Peyer's patch (tissue), 4 donors: ENCODE results near the gene USH1C. TPM values are rescaled to one million over a fixed set of nuclear protein-coding genes. Genes with fewer than 3 reads are reported as not detected.

ENCODE experiments used
- DNase-seq, 3 donors: peaks; one replicate each; pipeline ENCODE4 v3.0.0-alpha.2; 2017 to 2019
- H3K27ac ChIP-seq, 4 donors: fragments of 200-600 bp; sonication (generic); one replicate each; pipeline ENCODE4 v1.5.1; 2016 to 2019
- H3K27me3 ChIP-seq, 2 donors: fragments of 200-600 bp; sonication (generic); one replicate each; pipeline ENCODE4 v1.5.1; 2019
- H3K36me3 ChIP-seq, 3 donors: fragments of 200-600 bp; sonication (generic); one replicate each; pipeline ENCODE4 v1.5.1; 2016 to 2019
- H3K4me1 ChIP-seq, 4 donors: fragments of 200-600 bp; sonication (generic); one replicate each; pipeline ENCODE4 v1.5.1; 2016 to 2019
- H3K4me3 ChIP-seq, 4 donors: fragments of 200-600 bp; sonication (generic); 1 replicate in 3 of 4; 2 replicates in 1 of 4; pipeline ENCODE4 v1.5.1; 2016 to 2019; ENCODE audit warnings: mild to moderate bottlenecking in 1 of 4
- H3K9me3 ChIP-seq, 4 donors: fragments of 200-600 bp; sonication (generic); one replicate each; pipeline ENCODE4 v1.5.1; 2016 to 2019; ENCODE audit warnings: mild to moderate bottlenecking in 1 of 4
- CTCF ChIP-seq, 6 experiments: fragments of 450-650 bp in 4 of 6; fragments of 200-600 bp in 2 of 6; sonication (generic) in 1 of 6; IDR thresholded peaks; one replicate each; pipeline ENCODE4 v1.5.1; 2017 to 2019; ENCODE audit warnings: antibody characterized with exemption in 6 of 6, mild to moderate bottlenecking in 3 of 6, moderate library complexity in 1 of 6
- POLR2A ChIP-seq, 2 donors: fragments of 450-650 bp; IDR thresholded peaks; one replicate each; pipeline ENCODE4 v1.5.1; 2017; ENCODE audit warnings: antibody characterized with exemption in 2 of 2, mild to moderate bottlenecking in 2 of 2, moderate library complexity in 2 of 2
- total RNA-seq, 4 donors: library from RNA; depleted of rRNA; stranded (reverse); fragments of >200 nt; gene quantifications; one replicate each; pipeline ENCODE4 v1.1.0, GENCODE V29; 2016

The USH1C gene
- total RNA-seq, 4 donors from 2014 or later: 90.8 to 302 (median 245) TPM

- Histone ChIP-seq H3K4me3 (no peak overlapping the region), H3K36me3 (no peaks in the 10 kb centered on the region), H3K4me1 (no peaks in the 10 kb centered on the region), H3K9me3 (no peaks in the 10 kb centered on the region), H3K27me3 (no peaks in the 10 kb centered on the region), H3K27ac (no peak overlapping the region)
- TF ChIP-seq POLR2A (IDR thresholded peaks at IDR 0.05): no peak
- no peak for TF ChIP-seq CTCF (IDR thresholded peaks at IDR 0.05)
- DNase-seq: peak in 1 of 3 donors; percentile 6
These were observed 24.7 kb upstream of the USH1C start for GRCh38 chr11:17568944-17569343.

GRCh38 chr11:17564687-17565042, 20.4 kb upstream of the USH1C start:
- no peak for DNase-seq

GRCh38 chr11:17563961-17564686, 19.9 kb upstream of the USH1C start:
- DNase-seq: peak in 1 of 3 donors; percentile 3

More at GRCh38 chr11:17564687-17565042, 20.4 kb upstream of the USH1C start:
- Histone ChIP-seq H3K36me3 (no peaks in the 10 kb centered on the region), H3K27ac (no peak overlapping the region), H3K9me3 (no peaks in the 10 kb centered on the region), H3K27me3 (no peaks in the 10 kb centered on the region), H3K4me3 (no peak overlapping the region), H3K4me1 (no peaks in the 10 kb centered on the region)
- peak in 2 of 6 experiments; percentile 11 to 16 for TF ChIP-seq CTCF (IDR thresholded peaks at IDR 0.05)
- TF ChIP-seq POLR2A (IDR thresholded peaks at IDR 0.05): no peak

GRCh38 chr11:17563231-17563646, 19.0 kb upstream of the USH1C start:
- H3K27me3 ChIP-seq: no peaks in the 10 kb centered on the region
- no peak overlapping the region for H3K4me3 ChIP-seq
- H3K9me3 ChIP-seq: no peaks in the 10 kb centered on the region
- no peak overlapping the region for H3K27ac ChIP-seq
- H3K36me3 ChIP-seq: no peaks in the 10 kb centered on the region
- TF ChIP-seq CTCF (IDR thresholded peaks at IDR 0.05): peak in 1 of 6 experiments; percentile 4
- no peak for TF ChIP-seq POLR2A (IDR thresholded peaks at IDR 0.05)
- DNase-seq: peak in 1 of 3 donors; percentile 10
- no peaks in the 10 kb centered on the region for H3K4me1 ChIP-seq

More at GRCh38 chr11:17563961-17564686, 19.9 kb upstream of the USH1C start:
- Histone ChIP-seq H3K9me3 (no peaks in the 10 kb centered on the region), H3K4me1 (no peaks in the 10 kb centered on the region), H3K27me3 (no peaks in the 10 kb centered on the region), H3K4me3 (no peak overlapping the region), H3K27ac (no peak overlapping the region), H3K36me3 (no peaks in the 10 kb centered on the region)
- TF ChIP-seq CTCF (IDR thresholded peaks at IDR 0.05) (no peak), POLR2A (IDR thresholded peaks at IDR 0.05) (no peak)

DNA sequence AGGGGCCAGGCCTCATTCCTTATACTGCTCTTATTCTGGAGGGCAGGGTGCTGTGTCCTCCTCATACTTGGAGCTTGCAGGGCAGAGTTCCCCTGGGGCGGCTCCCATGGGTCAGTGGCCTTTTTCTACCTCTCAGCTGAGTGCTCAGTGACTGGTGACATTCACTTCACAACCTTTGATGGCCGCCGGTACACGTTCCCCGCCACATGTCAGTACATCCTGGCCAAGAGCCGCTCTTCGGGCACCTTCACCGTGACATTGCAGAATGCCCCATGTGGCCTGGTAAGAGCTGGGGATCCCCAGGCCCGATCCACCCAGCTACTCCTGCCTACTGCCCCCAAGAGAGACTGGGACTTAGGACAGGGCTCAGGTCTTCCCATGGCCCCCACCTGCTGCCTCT, 17.3 kb upstream of the USH1C start:
- H3K27me3 ChIP-seq: no peaks in the 10 kb centered on the region
- DNase-seq: peak in 2 of 3 donors; percentile 12 to 40
- no peaks in the 10 kb centered on the region for H3K36me3 ChIP-seq
- no peak overlapping the region for H3K4me3 ChIP-seq
- TF ChIP-seq POLR2A (IDR thresholded peaks at IDR 0.05): no peak
- TF ChIP-seq CTCF (IDR thresholded peaks at IDR 0.05): no peak
- no peaks in the 10 kb centered on the region for H3K4me1 ChIP-seq
- H3K9me3 ChIP-seq: no peaks in the 10 kb centered on the region
- H3K27ac ChIP-seq: no peak overlapping the region
